ENCODE results near the gene PACRGL. TPM values are rescaled to one million over a fixed set of nuclear protein-coding genes. Genes with fewer than 3 reads are reported as not detected.

The PACRGL gene
- total and polyA plus RNA-seq, 12 donors, result 4.2 to 11.3 (median 10.6) TPM

GRCh38 chr4:20787940-20788665, 87.8 kb downstream of the PACRGL start:
- no peak for TF ChIP-seq CTCF (IDR thresholded peaks at IDR 0.05)
- Histone ChIP-seq H3K27ac (no peak overlapping the region), H3K9me3 (peaks cover 0 to 8% (median 2%) of the 10 kb centered on the region in 11 donors), H3K4me1 (no peaks in the 10 kb centered on the region), H3K27me3 (no peaks in the 10 kb centered on the region), H3K36me3 (no peaks in the 10 kb centered on the region), H3K4me3 (no peak overlapping the region)
- 83 to 90% methylated on average over 2 of the region's 2 CpGs for WGBS, 2 donors
- DNase-seq (no peak), ATAC-seq (no peak)
- intact Hi-C loops (cut with DNase I), result no loop called here

Measured in heart right ventricle (tissue), 16 donors.